GM12878 (cell line): Measurements from ENCODE around the gene ANK3. TPM values are rescaled to one million over a fixed set of nuclear protein-coding genes. Genes with fewer than 3 reads are reported as not detected.

Experiments
- ATAC-seq: fragments of 200-7000 bp; cut with Tn5 transposase; 3 replicates; pipeline ENCODE4 v1.9.1; 2020; ENCODE audit warnings: mild to moderate bottlenecking, moderate library complexity
- BruUV-seq: library from RNA; stranded (reverse); fragments of 400-500 nt; replicated peaks from 2 replicates; lab custom pipeline; 2021; lab: Mats Ljungman, UMichigan
- CTCF ChIA-PET: fragments of 300-600 bp; sonication (Branson Sonifier 250); formaldehyde crosslinking; extraction: SDS; loops from one replicate; lab custom pipeline; 2021; ENCODE audit warnings: inconsistent platforms; lab: Yijun Ruan, JAX
- POLR2A ChIA-PET: fragments of 350-600 bp; formaldehyde crosslinking; extraction: SDS; loops from one replicate; lab custom pipeline; 2021; ENCODE audit warnings: inconsistent platforms; lab: Charles Lee
- RAD21 ChIA-PET: fragments of 300-600 bp; sonication (Branson Sonifier 250); formaldehyde crosslinking; loops from one replicate; lab custom pipeline; 2023; ENCODE audit warnings: antibody characterized with exemption; ENCODE audit not compliant: unreplicated experiment; lab: Charles Lee
- SMC1A ChIA-PET: fragments of 300-600 bp; sonication (Branson Sonifier 250); formaldehyde crosslinking; loops from one replicate; lab custom pipeline; 2023; ENCODE audit not compliant: unreplicated experiment, uncharacterized antibody; lab: Charles Lee
- DNase-seq: peaks from one replicate; pipeline ENCODE4 v3.0.0-alpha.2; 2011; ENCODE audit warnings: low read depth, low spot score
- FAIRE-seq: peaks from 3 replicates; lab custom pipeline; 2011; peaks lifted over from hg19 to GRCh38; lab: Jason Lieb, UNC
- H2AFZ ChIP-seq: 2 replicates; pipeline ENCODE4 v1.6.0; 2011; ENCODE audit warnings: low read depth, low read length, control low read depth; ENCODE audit not compliant: control insufficient read depth
- H3K27ac ChIP-seq: 2 replicates; pipeline ENCODE4 v1.5.1; 2011; ENCODE audit warnings: control low read depth; ENCODE audit not compliant: control insufficient read depth, insufficient read depth
- H3K27me3 ChIP-seq, 2 experiments: replicated peaks in 1 of 2; 2 replicates each; pipeline versions ENCODE4 v1.6.0 to v1.6.1; 2011; ENCODE audit warnings: low read length in 1 of 2; ENCODE audit not compliant: control insufficient read depth in 2 of 2, insufficient read depth in 2 of 2
- H3K36me3 ChIP-seq, 2 experiments: 2 replicates each; pipeline ENCODE4 v1.5.1; 2011; ENCODE audit warnings: low read length in 1 of 2; ENCODE audit not compliant: control insufficient read depth in 2 of 2, insufficient read depth in 2 of 2
- H3K4me1 ChIP-seq: 2 replicates; pipeline ENCODE4 v1.6.1; 2011; ENCODE audit warnings: mild to moderate bottlenecking, low read length, moderate library complexity, mixed read lengths; ENCODE audit not compliant: control insufficient read depth, insufficient read depth
- H3K4me2 ChIP-seq: 2 replicates; pipeline ENCODE4 v1.6.0; 2011; ENCODE audit warnings: control low read depth; ENCODE audit not compliant: control insufficient read depth, insufficient read depth
- H3K4me3 ChIP-seq: fragments of 200-600 bp; sonication (generic); 2 replicates; pipeline ENCODE4 v1.5.1; 2016
- H3K79me2 ChIP-seq: 2 replicates; pipeline ENCODE4 v1.6.0; 2011; ENCODE audit warnings: low read length; ENCODE audit not compliant: control insufficient read depth, insufficient read depth
- H3K9ac ChIP-seq: 2 replicates; pipeline ENCODE4 v1.8.0; 2011; ENCODE audit warnings: low read length, control low read depth, mixed read lengths; ENCODE audit not compliant: control insufficient read depth, insufficient read depth
- H3K9me3 ChIP-seq: replicated peaks from 3 replicates; pipeline ENCODE4 v1.5.1; 2011; ENCODE audit warnings: mild to moderate bottlenecking, low read length; ENCODE audit not compliant: control insufficient read depth, insufficient read depth
- H4K20me1 ChIP-seq: 2 replicates; pipeline ENCODE4 v1.6.0; 2011; ENCODE audit not compliant: control insufficient read depth, insufficient read depth
- ATF2 ChIP-seq: IDR thresholded peaks from 2 replicates; pipeline ENCODE4 v1.6.1; 2012; ENCODE audit warnings: low read length, inconsistent platforms
- CTCF ChIP-seq, 3 experiments: IDR thresholded peaks in 2 of 3; conservative IDR thresholded peaks in 1 of 3; 2 replicates each; pipeline ENCODE4 v1.5.1; 2011; ENCODE audit warnings: low read depth in 3 of 3, low read length in 3 of 3, mild to moderate bottlenecking in 3 of 3, control low read depth in 2 of 3, moderate library complexity in 2 of 3, inconsistent platforms in 1 of 3, mixed read lengths in 1 of 3; ENCODE audit not compliant: control insufficient read depth in 2 of 3, insufficient read depth in 1 of 3; ENCODE audit errors: extremely low read depth in 1 of 3
- PML ChIP-seq: IDR thresholded peaks from 2 replicates; pipeline ENCODE4 v1.6.1; 2012; ENCODE audit warnings: low read length, inconsistent platforms
- RAD21 ChIP-seq: IDR thresholded peaks from 2 replicates; pipeline ENCODE4 v1.6.1; 2011; ENCODE audit warnings: mild to moderate bottlenecking, low read depth, low read length, moderate library complexity; ENCODE audit not compliant: insufficient read depth
- TARDBP ChIP-seq: IDR thresholded peaks from 2 replicates; pipeline ENCODE4 v1.6.1; 2016; ENCODE audit warnings: borderline replicate concordance
- WGBS: methylation state at CpG from one replicate; pipeline ENCODE4 v1.1.6; 2016; ENCODE audit warnings: low lambda C conversion rate; ENCODE audit not compliant: insufficient replicate concordance, insufficient coverage; ENCODE audit errors: missing lambda C conversion rate; 5-methylcytosine and 5-hydroxymethylcytosine counted together
- in situ Hi-C: fragments of 300-500 bp; cut with MboI; formaldehyde crosslinking; loops from 9 replicates; pipeline ENCODE4 v1.14.3; 2018; ENCODE audit warnings: mixed read lengths
- intact Hi-C: fragments of 100-400 bp; cut with micrococcal nuclease; formaldehyde crosslinking; loops from one replicate; pipeline ENCODE4 v1.14.2; 2022; ENCODE audit not compliant: unreplicated experiment
- polyA plus RNA-seq, 11 experiments: library from polyadenylated mRNA; depleted of rRNA in 4 of 11; unstranded in 6 of 11; stranded (reverse) in 5 of 11; fragments of >200 nt; fragmentation: Nextera tagmentation in 4 of 11; fragmentation: Illumina TruSeq in 1 of 11; extraction: Ambion mirVana in 4 of 11; extraction: Trizol in 1 of 11; gene quantifications; 1 replicate in 1 of 11; 2 replicates in 10 of 11; pipeline versions ENCODE4 v1.2.1 to v1.2.3, GENCODE V29; 2011 to 2016; ENCODE audit warnings: inconsistent platforms in 2 of 11, missing spikeins in 2 of 11, low read depth in 1 of 11
- total RNA-seq, 4 experiments: library from RNA; depleted of rRNA in 3 of 4; stranded (reverse); fragments of >200 nt in 3 of 4; fragmentation: Illumina TruSeq in 1 of 4; extraction: Trizol in 1 of 4; gene quantifications; 2 replicates each; pipeline versions ENCODE4 v1.2.1 to v1.2.3, GENCODE V29; 2013 to 2021

The ANK3 gene
- total and polyA plus RNA-seq, 10 of the 15 experiments (the other 5 are each of a cell fraction or from before 2014, with no cell fraction given): 0.06 to 0.82 (median 0.20) TPM; not detected in 2

- ATAC-seq (peak; percentile 68), DNase-seq (no peak), FAIRE-seq (no peak)
- Histone ChIP-seq H3K79me2 (no peaks in the 10 kb centered on the region), H3K4me1 (peaks cover 9% of the 10 kb centered on the region), H3K9ac (no peak overlapping the region), H3K9me3 (no peaks in the 10 kb centered on the region), H3K4me3 (no peak overlapping the region), H3K27ac (no peak overlapping the region), H3K4me2 (no peak overlapping the region), H2AFZ (no peak overlapping the region), H3K27me3 (no peaks in the 10 kb centered on the region), H4K20me1 (no peaks in the 10 kb centered on the region)
- CTCF ChIA-PET: interaction anchor here (1.0 to 7.3 kb wide), 16 partner anchors 8 to 548 kb away, joined by 3 to 49 read pairs (median 5); no protein-coding TSS in a partner anchor
- POLR2A ChIA-PET: no interaction called here
- BruUV-seq: no TSS peak
- intact Hi-C loops: loop anchor here (5.0 kb wide), 2 partner anchors 192 to 472 kb away; partner anchors contain the start of gene CCDC6
- SMC1A ChIA-PET: interaction anchor here (0.6 to 2.5 kb wide), 7 partner anchors 16 to 476 kb away, joined by 3 to 7 read pairs (median 4); no protein-coding TSS in a partner anchor
- in situ Hi-C loops: loop anchor here (10.0 kb wide), 1 partner anchor 336 kb away; no protein-coding TSS in a partner anchor
- WGBS: 27% methylated on average over 4 of the region's 4 CpGs
- RAD21 ChIA-PET: interaction anchor here (1.2 to 2.5 kb wide), 2 partner anchors 12 to 139 kb away, joined by 3 to 8 read pairs; no protein-coding TSS in a partner anchor
- peak; percentile 22 to 36 (median 34); a peak in 5 of 6 replicates for TF ChIP-seq CTCF (IDR thresholded peaks at IDR 0.05 in 2 of 3, conservative IDR thresholded peaks at IDR 0.05 in 1 of 3; ENCODE audit: control insufficient read depth in 2 of 3, extremely low read depth in 1 of 3, insufficient read depth in 1 of 3, low read depth in 3 of 3, low read length in 3 of 3)
- TF ChIP-seq TARDBP: no peak
- no peak for TF ChIP-seq PML
- no peak for TF ChIP-seq ATF2
- peak; percentile 24; the same call in 1 of the 2 replicates for TF ChIP-seq RAD21
- TF ChIP-seq, all 136 proteins: peak for 2
- no peaks in the 10 kb centered on the region for H3K36me3 ChIP-seq
Measured at GRCh38 chr10:60098677-60099601, 290.7 kb downstream of the ANK3 start.
